Mesenchymal stem cell (in vitro differentiated cells and primary cell): ENCODE data around the gene GOLGA8J.
"Not testable (repeated sequence)": the region's sequence is repeated elsewhere in the genome, so short reads cannot be mapped to it uniquely, and the experiment has no call there.

Experiments used
- DNase-seq: peaks from one replicate; pipeline ENCODE4 v3.0.0-alpha.2; 2013
- H2AFZ ChIP-seq: one replicate; pipeline ENCODE4 v1.6.1; 2013; ENCODE audit warnings: low read depth, mild to moderate bottlenecking, control low read depth, inconsistent platforms, low read length, moderate library complexity
- H2AK5ac ChIP-seq: 2 replicates; pipeline ENCODE4 v1.6.1; 2013; ENCODE audit warnings: low read length, moderate library complexity, mild to moderate bottlenecking, inconsistent platforms; ENCODE audit not compliant: severe bottlenecking
- H2BK120ac ChIP-seq: one replicate; pipeline ENCODE4 v1.6.1; 2013; ENCODE audit warnings: low read depth, mild to moderate bottlenecking, inconsistent platforms, low read length, moderate library complexity
- H2BK12ac ChIP-seq, 2 experiments: one replicate each; pipeline ENCODE4 v1.6.1; 2013; ENCODE audit warnings: inconsistent platforms in 2 of 2, low read length in 2 of 2, mild to moderate bottlenecking in 2 of 2, moderate library complexity in 2 of 2, control low read depth in 1 of 2
- H2BK15ac ChIP-seq: one replicate; pipeline ENCODE4 v1.6.1; 2013; ENCODE audit warnings: mild to moderate bottlenecking, low read depth, inconsistent platforms; ENCODE audit not compliant: poor library complexity, severe bottlenecking
- H2BK5ac ChIP-seq: 2 replicates; pipeline ENCODE4 v1.6.1; 2013; ENCODE audit warnings: low read depth, mild to moderate bottlenecking, low read length, control low read depth, inconsistent platforms; ENCODE audit not compliant: poor library complexity, severe bottlenecking
- H3K14ac ChIP-seq, 2 experiments: one replicate each; pipeline ENCODE4 v1.6.1; 2013; ENCODE audit warnings: inconsistent platforms in 2 of 2, low read length in 2 of 2, control low read depth in 1 of 2, mild to moderate bottlenecking in 1 of 2, moderate library complexity in 1 of 2
- H3K18ac ChIP-seq, 2 experiments: one replicate each; pipeline ENCODE4 v1.6.1; 2013; ENCODE audit warnings: inconsistent platforms in 2 of 2, low read length in 2 of 2, control low read depth in 1 of 2, low read depth in 1 of 2, mild to moderate bottlenecking in 1 of 2
- H3K23ac ChIP-seq, 2 experiments: one replicate each; pipeline ENCODE4 v1.6.1; 2013; ENCODE audit warnings: inconsistent platforms in 2 of 2, low read length in 2 of 2, mild to moderate bottlenecking in 2 of 2, moderate library complexity in 2 of 2, control low read depth in 1 of 2
- H3K27ac ChIP-seq: 2 replicates; pipeline ENCODE4 v1.5.1; 2013; ENCODE audit warnings: mild to moderate bottlenecking, moderate library complexity, low read length, control low read depth, inconsistent platforms; ENCODE audit not compliant: poor library complexity, severe bottlenecking
- H3K27me3 ChIP-seq, 2 experiments: 2 replicates each; pipeline versions ENCODE4 v1.6.1 to v1.7.0; 2013; ENCODE audit warnings: low read length in 2 of 2, mild to moderate bottlenecking in 2 of 2, moderate library complexity in 2 of 2, control low read depth in 1 of 2, inconsistent platforms in 1 of 2; ENCODE audit not compliant: control insufficient read depth in 1 of 2, insufficient read depth in 1 of 2
- H3K36me3 ChIP-seq, 2 experiments: 2 replicates each; pipeline versions ENCODE4 v1.6.1 to v1.7.0; 2013; ENCODE audit warnings: low read length in 2 of 2, control low read depth in 1 of 2, inconsistent platforms in 1 of 2, low read depth in 1 of 2, mild to moderate bottlenecking in 1 of 2; ENCODE audit not compliant: insufficient read depth in 2 of 2, control insufficient read depth in 1 of 2
- H3K4ac ChIP-seq, 2 experiments: one replicate each; pipeline ENCODE4 v1.6.1; 2013; ENCODE audit warnings: inconsistent platforms in 2 of 2, low read length in 2 of 2, mild to moderate bottlenecking in 2 of 2, moderate library complexity in 2 of 2, control low read depth in 1 of 2, low read depth in 1 of 2
- H3K4me1 ChIP-seq: 2 replicates; pipeline ENCODE4 v1.6.1; 2013; ENCODE audit warnings: low read depth, low read length, control low read depth; ENCODE audit not compliant: control insufficient read depth, insufficient read depth
- H3K4me2 ChIP-seq: 2 replicates; pipeline ENCODE4 v1.6.1; 2013; ENCODE audit warnings: low read length, mild to moderate bottlenecking, inconsistent platforms; ENCODE audit not compliant: poor library complexity, severe bottlenecking
- H3K4me3 ChIP-seq, 2 experiments: 2 replicates each; pipeline versions ENCODE4 v1.5.1 to v1.7.0; 2013; ENCODE audit warnings: low read length in 2 of 2, mild to moderate bottlenecking in 2 of 2, control low read depth in 1 of 2, low read depth in 1 of 2; ENCODE audit not compliant: insufficient read depth in 1 of 2
- H3K79me1 ChIP-seq: replicated peaks from 2 replicates; pipeline ENCODE4 v1.6.1; 2013; ENCODE audit warnings: mild to moderate bottlenecking, control low read depth, low read length, inconsistent platforms; ENCODE audit not compliant: poor library complexity, severe bottlenecking
- H3K9ac ChIP-seq: 2 replicates; pipeline ENCODE4 v1.7.0; 2013; ENCODE audit warnings: mild to moderate bottlenecking, low read length, moderate library complexity
- H3K9me3 ChIP-seq: 2 replicates; pipeline ENCODE4 v1.7.0; 2013; ENCODE audit warnings: mild to moderate bottlenecking, low read length; ENCODE audit not compliant: control insufficient read depth
- H4K8ac ChIP-seq: one replicate; pipeline ENCODE4 v1.6.1; 2013; ENCODE audit warnings: inconsistent platforms, mild to moderate bottlenecking, low read length, moderate library complexity
- H4K91ac ChIP-seq: one replicate; pipeline ENCODE4 v1.6.1; 2013; ENCODE audit warnings: mild to moderate bottlenecking, low read length, inconsistent platforms
- WGBS: methylation state at CpG from one replicate; pipeline ENCODE4 v1.1.7; 2013; ENCODE audit warnings: mixed read lengths; 5-methylcytosine and 5-hydroxymethylcytosine counted together

The GOLGA8J gene

DNA sequence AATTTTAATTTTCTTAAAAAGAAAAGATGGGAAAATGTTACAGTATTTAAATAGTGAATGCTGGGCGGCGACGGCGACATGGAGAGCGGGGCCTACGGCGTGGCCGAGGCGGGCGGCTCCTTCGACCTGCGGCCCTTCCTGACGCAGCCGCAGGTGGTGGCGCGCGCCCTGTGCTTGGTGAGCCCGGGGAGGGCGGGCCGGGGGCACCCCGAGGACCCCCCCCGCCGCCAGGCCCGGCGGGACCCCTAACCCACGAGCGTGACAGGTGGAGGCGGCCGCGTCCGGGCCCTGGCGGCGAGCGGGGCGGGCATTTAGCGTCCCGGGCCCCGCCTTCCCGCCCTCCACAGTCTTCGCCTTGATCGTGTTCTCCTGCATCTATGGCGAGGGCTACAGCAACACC, 38.4 kb upstream of the GOLGA8J start:
- Histone ChIP-seq H3K27ac (no peak overlapping the region), H2BK15ac (no peak overlapping the region), H3K14ac (no peak overlapping the region), H3K9ac (no peak overlapping the region), H2BK5ac (no peak overlapping the region), H3K4me3 (no peak overlapping the region), H3K4me2 (no peak overlapping the region), H4K8ac (no peak overlapping the region), H2BK120ac (no peak overlapping the region), H3K79me1 (no peaks in the 10 kb centered on the region), H3K23ac (no peak overlapping the region), H2BK12ac (no peak overlapping the region), H2AK5ac (no peak overlapping the region), H3K36me3 (no peaks in the 10 kb centered on the region), H3K4ac (no peak overlapping the region), H2AFZ (no peak overlapping the region), H3K18ac (no peak overlapping the region), H3K9me3 (no peaks in the 10 kb centered on the region), H3K4me1 (peaks cover 5% of the 10 kb centered on the region), H3K27me3 (peaks cover 0 to 22% of the 10 kb centered on the region in 2 experiments), H4K91ac (no peak overlapping the region)
- 93% methylated on average over 37 of the region's 42 CpGs for WGBS
- no peak for DNase-seq

- H3K9ac ChIP-seq, H3K4me3 ChIP-seq, H3K9me3 ChIP-seq, H3K79me1 ChIP-seq, H2BK120ac ChIP-seq, H3K23ac ChIP-seq, H3K4me1 ChIP-seq, H4K91ac ChIP-seq, H3K14ac ChIP-seq, H2AK5ac ChIP-seq, H3K36me3 ChIP-seq, H4K8ac ChIP-seq, H3K4ac ChIP-seq, H2AFZ ChIP-seq, H2BK5ac ChIP-seq, H3K27ac ChIP-seq, H2BK12ac ChIP-seq, H3K18ac ChIP-seq, H2BK15ac ChIP-seq, DNase-seq, H3K4me2 ChIP-seq: not testable (repeated sequence)
- peaks cover 0 to 27% of the 10 kb centered on the region in 2 experiments for H3K27me3 ChIP-seq
- 97% methylated on average over 22 of the region's 22 CpGs for whole genome bisulfite sequencing
These were observed 37.9 kb upstream of the GOLGA8J start for GRCh38 chr15:30044826-30045225.

DNA sequence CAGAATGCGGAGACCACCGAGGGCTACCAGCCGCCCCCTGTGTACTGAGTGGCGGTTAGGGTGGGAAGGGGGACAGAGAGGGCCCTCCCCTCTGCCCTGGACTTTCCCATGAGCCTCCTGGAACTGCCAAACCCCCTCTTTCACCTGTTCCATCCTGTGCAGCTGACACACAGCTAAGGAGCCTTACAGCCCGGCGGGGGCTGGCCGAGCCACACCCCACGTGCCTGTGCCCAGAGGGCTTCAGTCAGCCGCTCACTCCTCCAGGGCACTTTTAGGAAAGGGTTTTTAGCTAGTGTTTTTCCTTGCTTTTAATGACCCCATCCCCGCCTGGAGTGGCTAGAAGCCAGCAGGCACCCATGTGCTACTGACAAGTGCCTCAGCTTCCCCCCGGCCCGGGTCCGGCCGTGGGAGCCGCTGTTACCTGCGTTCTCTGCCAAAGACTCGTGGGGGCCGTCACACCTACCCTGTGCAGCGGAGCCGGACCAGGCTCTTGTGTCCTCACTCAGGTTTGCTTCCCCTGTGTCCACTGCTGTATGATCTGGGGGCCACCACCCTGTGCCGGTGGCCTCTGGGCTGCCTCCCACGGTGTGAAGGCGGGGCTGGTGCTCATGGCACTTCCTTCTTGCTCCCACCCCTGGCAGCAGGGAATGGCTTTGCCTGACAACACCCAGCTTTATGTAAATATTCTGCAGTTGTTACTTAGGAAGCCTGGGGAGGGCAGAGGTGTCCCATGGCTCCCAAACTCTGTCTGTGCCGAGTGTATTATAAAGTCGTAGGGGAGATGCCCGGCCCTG, 37.3 kb upstream of the GOLGA8J start:
- not testable (repeated sequence) for H2BK15ac ChIP-seq, H2AK5ac ChIP-seq, H3K4me1 ChIP-seq, H3K27ac ChIP-seq, H3K9ac ChIP-seq, H4K91ac ChIP-seq, H3K79me1 ChIP-seq, H2AFZ ChIP-seq, H3K14ac ChIP-seq, H3K9me3 ChIP-seq, H3K36me3 ChIP-seq, H3K4ac ChIP-seq, H2BK120ac ChIP-seq, DNase-seq, H3K4me3 ChIP-seq, H3K18ac ChIP-seq, H2BK12ac ChIP-seq, H4K8ac ChIP-seq, H2BK5ac ChIP-seq, H3K4me2 ChIP-seq, H3K23ac ChIP-seq
- peaks cover 0 to 28% of the 10 kb centered on the region in 2 experiments for H3K27me3 ChIP-seq
- WGBS = 72% methylated on average over 25 of the region's 26 CpGs

DNA sequence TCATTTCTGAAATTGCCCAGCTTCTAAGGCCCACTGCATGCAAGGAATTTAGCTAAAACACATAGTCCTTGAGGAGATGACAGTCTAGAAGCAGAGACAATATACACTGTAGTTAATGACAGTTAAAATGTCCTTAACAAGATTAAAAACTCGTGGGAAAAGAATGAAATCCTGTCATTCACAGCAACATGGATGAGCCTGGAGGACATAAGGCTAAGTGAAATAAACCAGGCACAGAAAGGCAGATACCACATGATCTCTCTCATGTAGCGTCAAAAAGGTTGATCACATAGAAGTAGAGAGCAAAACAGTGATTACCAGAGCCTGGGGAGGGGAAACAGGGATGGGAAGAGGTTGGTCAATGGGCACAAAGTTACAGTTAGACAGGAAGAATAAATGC, 36.3 kb upstream of the GOLGA8J start:
- peaks cover 0 to 32% of the 10 kb centered on the region in 2 experiments for H3K27me3 ChIP-seq
- no peak overlapping the region for H4K8ac ChIP-seq
- no peak overlapping the region for H2BK5ac ChIP-seq
- no peak overlapping the region for H2AK5ac ChIP-seq
- no peak overlapping the region for H3K4ac ChIP-seq
- H3K23ac ChIP-seq = no peak overlapping the region
- H3K4me3 ChIP-seq = no peak overlapping the region
- WGBS = 51% methylated on average over 2 of the region's 2 CpGs
- H2BK12ac ChIP-seq = no peak overlapping the region
- no peaks in the 10 kb centered on the region for H3K9me3 ChIP-seq
- H2AFZ ChIP-seq = no peak overlapping the region
- H2BK120ac ChIP-seq = no peak overlapping the region
- H3K79me1 ChIP-seq = no peaks in the 10 kb centered on the region
- H3K14ac ChIP-seq = no peak overlapping the region
- no peak overlapping the region for H3K4me2 ChIP-seq
- H3K9ac ChIP-seq = no peak overlapping the region
- DNase-seq = no peak
- H3K36me3 ChIP-seq = no peaks in the 10 kb centered on the region
- H4K91ac ChIP-seq = no peak overlapping the region
- no peak overlapping the region for H2BK15ac ChIP-seq
- H3K27ac ChIP-seq = no peak overlapping the region
- H3K18ac ChIP-seq = no peak overlapping the region
- peaks cover 5% of the 10 kb centered on the region for H3K4me1 ChIP-seq
